K562 (cell line): Measurements from ENCODE around the gene MKNK2. TPM values are rescaled to one million over a fixed set of nuclear protein-coding genes. Genes with fewer than 3 reads are reported as not detected.

Experiments
- ATAC-seq: fragments of 200-7000 bp; cut with Tn5 transposase; 3 replicates; pipeline ENCODE4 v1.9.1; 2020; ENCODE audit warnings: moderate library complexity
- BruUV-seq: library from RNA; stranded (reverse); fragments of 400-500 nt; replicated peaks from 2 replicates; lab custom pipeline; 2021; lab: Mats Ljungman, UMichigan
- CTCF ChIA-PET: fragments of 300-600 bp; formaldehyde crosslinking; extraction: SDS; loops from one replicate; lab custom pipeline; 2021; ENCODE audit warnings: low intra/inter-chr PET ratio; lab: Yijun Ruan, JAX
- POLR2A ChIA-PET: fragments of 300-600, 350-650 bp; sonication (Branson Sonifier 250); formaldehyde crosslinking; extraction: SDS; loops from one replicate; lab custom pipeline; 2021; ENCODE audit warnings: antibody characterized with exemption, inconsistent platforms; lab: Yijun Ruan, JAX
- DNase-seq, 4 experiments: peaks; one replicate each; pipeline versions ENCODE4 v3.0.0 to v3.0.0-alpha.2; 2011 to 2018; ENCODE audit warnings: low spot score in 3 of 4, mixed read lengths in 3 of 4; ENCODE audit errors: extremely low read depth in 1 of 4
- FAIRE-seq: peaks from 2 replicates; lab custom pipeline; 2011; peaks lifted over from hg19 to GRCh38; lab: Jason Lieb, UNC
- H2AFZ ChIP-seq: 2 replicates; pipeline ENCODE4 v1.6.0; 2011; ENCODE audit warnings: low read depth, low read length, control low read depth, inconsistent platforms
- H3K27ac ChIP-seq: fragments of 200-600 bp; 3 replicates; pipeline ENCODE4 v1.8.0; 2011; ENCODE audit warnings: low read depth, mild to moderate bottlenecking, control low read depth, inconsistent platforms, low read length, moderate library complexity, mixed read lengths; ENCODE audit errors: extremely low read depth
- H3K27me3 ChIP-seq, 2 experiments: fragments of 300-600 bp in 1 of 2; 2 replicates in 1 of 2; 3 replicates in 1 of 2; pipeline versions ENCODE4 v1.6.0 to v1.8.0; 2011; ENCODE audit warnings: inconsistent platforms in 2 of 2, low read length in 2 of 2, mild to moderate bottlenecking in 1 of 2, mixed read lengths in 1 of 2, moderate library complexity in 1 of 2; ENCODE audit not compliant: control insufficient read depth in 2 of 2, insufficient read depth in 2 of 2
- H3K36me3 ChIP-seq: fragments of 300-600 bp; 3 replicates; pipeline ENCODE4 v1.8.0; 2011; ENCODE audit warnings: mild to moderate bottlenecking, low read length, inconsistent platforms; ENCODE audit not compliant: control insufficient read depth, insufficient read depth
- H3K4me1 ChIP-seq, 2 experiments: fragments of 200-600 bp in 1 of 2; replicated peaks in 1 of 2; 2 replicates in 1 of 2; 3 replicates in 1 of 2; pipeline versions ENCODE4 v1.5.1 to v1.8.0; 2011; ENCODE audit warnings: inconsistent platforms in 2 of 2, low read length in 2 of 2, mild to moderate bottlenecking in 1 of 2, mixed read lengths in 1 of 2, moderate library complexity in 1 of 2; ENCODE audit not compliant: control insufficient read depth in 2 of 2, insufficient read depth in 2 of 2
- H3K4me2 ChIP-seq: 2 replicates; pipeline ENCODE4 v1.6.1; 2011; ENCODE audit warnings: low read length, control low read depth, inconsistent platforms, mixed read lengths; ENCODE audit not compliant: insufficient read depth
- H3K4me3 ChIP-seq: fragments of 200-600 bp; sonication (generic), shearing (Covaris generic); 2 replicates; pipeline ENCODE4 v1.5.1; 2016; ENCODE audit warnings: control low read depth, inconsistent platforms
- H3K79me2 ChIP-seq: fragments of 200-600 bp; 3 replicates; pipeline ENCODE4 v1.8.0; 2011; ENCODE audit warnings: low read length, inconsistent platforms; ENCODE audit not compliant: control insufficient read depth, insufficient read depth
- H3K9ac ChIP-seq, 2 experiments: 2 replicates each; pipeline versions ENCODE4 v1.6.0 to v1.6.1; 2011; ENCODE audit warnings: low read depth in 2 of 2, low read length in 2 of 2, control low read depth in 1 of 2, inconsistent platforms in 1 of 2, mild to moderate bottlenecking in 1 of 2, mixed read lengths in 1 of 2; ENCODE audit not compliant: insufficient read depth in 1 of 2
- H3K9me1 ChIP-seq: one replicate; pipeline ENCODE4 v1.6.0; 2011; ENCODE audit warnings: inconsistent platforms, mild to moderate bottlenecking, low read length, moderate library complexity; ENCODE audit not compliant: control insufficient read depth, insufficient read depth
- H3K9me3 ChIP-seq: replicated peaks from 2 replicates; pipeline ENCODE4 v1.5.1; 2011; ENCODE audit warnings: low read depth, low read length, inconsistent platforms; ENCODE audit not compliant: control insufficient read depth, insufficient read depth
- H4K20me1 ChIP-seq: replicated peaks from 2 replicates; pipeline ENCODE4 v1.6.1; 2011; ENCODE audit warnings: low read length, inconsistent platforms, mixed read lengths; ENCODE audit not compliant: control insufficient read depth, insufficient read depth
- DPF2 ChIP-seq: fragments of 450-650 bp; IDR thresholded peaks from 2 replicates; pipeline ENCODE4 v1.6.1; 2016
- GABPA ChIP-seq: fragments of 200-800 bp; sonication (Bioruptor generic); conservative IDR thresholded peaks from 2 replicates; pipeline ENCODE4 v1.6.1; 2016; ENCODE audit warnings: low read depth, missing genetic modification characterization, missing compliant biosample characterization
- MYNN ChIP-seq, 2 experiments: sonication (generic); formaldehyde crosslinking in 1 of 2; IDR thresholded peaks; 2 replicates each; pipeline versions ENCODE4 v1.5.0 to v1.6.1; 2016 to 2020; ENCODE audit warnings: antibody characterized with exemption in 1 of 2, missing genetic modification reagents in 1 of 2
- POLR2G ChIP-seq: fragments of 200-400 bp; formaldehyde crosslinking; IDR thresholded peaks from 2 replicates; pipeline ENCODE4 v1.6.1; 2017; ENCODE audit warnings: low read depth, mild to moderate bottlenecking, antibody characterized with exemption, low read length, moderate library complexity
- RBFOX2 ChIP-seq: fragments of 200-400 bp; formaldehyde crosslinking; IDR thresholded peaks from 2 replicates; pipeline ENCODE4 v1.6.1; 2017; ENCODE audit warnings: low read depth, mild to moderate bottlenecking, low read length, moderate library complexity
- RFX5 ChIP-seq: IDR thresholded peaks from 2 replicates; pipeline ENCODE4 v1.6.1; 2011; ENCODE audit warnings: low read depth, mild to moderate bottlenecking, improper control_type of control experiment, low read length
- SREBF2 ChIP-seq: sonication (generic); formaldehyde crosslinking; IDR thresholded peaks from 2 replicates; pipeline ENCODE4 v1.4.0; 2020; ENCODE audit warnings: mild to moderate bottlenecking, missing genetic modification reagents
- WGBS: fragments of 100-300 bp; shearing (Covaris generic); methylation state at CpG from one replicate; pipeline ENCODE4 v1.1.6; 2016; ENCODE audit warnings: low coverage, mixed read lengths; ENCODE audit not compliant: insufficient coverage; ENCODE audit errors: missing lambda C conversion rate; 5-methylcytosine and 5-hydroxymethylcytosine counted together
- in situ Hi-C: fragments of 300-500 bp; cut with MboI; formaldehyde crosslinking; loops from 4 replicates; pipeline ENCODE4 v1.15.0; 2018; ENCODE audit warnings: inconsistent platforms, mixed read lengths
- intact Hi-C: fragments of 100-400 bp; cut with micrococcal nuclease; formaldehyde crosslinking; loops from 2 replicates; pipeline ENCODE4 v1.14.2; 2022
- polyA plus RNA-seq, 8 experiments: library from polyadenylated mRNA; depleted of rRNA in 4 of 8; stranded (reverse) in 5 of 8; unstranded in 3 of 8; fragments of >200 nt; fragmentation: Nextera tagmentation in 2 of 8; fragmentation: Illumina TruSeq in 1 of 8; extraction: Ambion mirVana in 2 of 8; extraction: Trizol in 1 of 8; gene quantifications; 2 replicates each; pipeline versions ENCODE4 v1.2.1 to v1.2.3, GENCODE V29; 2011 to 2014; ENCODE audit warnings: inconsistent platforms in 1 of 8, missing spikeins in 1 of 8
- total RNA-seq, 7 experiments: library from RNA; depleted of rRNA in 6 of 7; stranded (reverse); fragments of >200 nt in 6 of 7; fragmentation: Illumina TruSeq in 2 of 7; extraction: Trizol in 2 of 7; gene quantifications; 2 replicates each; pipeline versions ENCODE4 v1.2.1 to v1.2.3, GENCODE V29; 2011 to 2021; ENCODE audit warnings: low replicate concordance in 1 of 7
- TF ChIP-seq, protein P1 (sequence below): sonication (generic); formaldehyde crosslinking; IDR thresholded peaks from 2 replicates; pipeline ENCODE4 v1.8.0; 2022; ENCODE audit warnings: mild to moderate bottlenecking, missing genetic modification reagents
- TF ChIP-seq, protein P2 (sequence below): fragments of 450-650 bp; formaldehyde crosslinking; IDR thresholded peaks from 2 replicates; pipeline ENCODE4 v1.4.0; 2022; ENCODE audit warnings: missing genetic modification characterization

Gene MKNK2
- total and polyA plus RNA-seq, 9 of the 15 experiments (the other 6 are each of a cell fraction or from before 2014, with no cell fraction given): 5.1 to 191 (median 51.9) TPM

GRCh38 chr19:2040647-2041432, 10.2 kb downstream of the MKNK2 start:
- peaks cover 11% of the 10 kb centered on the region for H3K79me2 ChIP-seq
- CTCF ChIA-PET: no interaction called here
- POLR2A ChIA-PET: interaction anchor here (0.6 to 2.7 kb wide), 7 partner anchors 8 to 110 kb away, joined by 3 to 18 read pairs (median 4); no protein-coding TSS in a partner anchor
- peaks cover 20% of the 10 kb centered on the region; the same call in 1 of the 2 replicates for H4K20me1 ChIP-seq
- no TSS peak for BruUV-seq
- H3K9me3 ChIP-seq: no peaks in the 10 kb centered on the region
- DNase-seq: no peak
- peaks cover 18 to 75% of the 10 kb centered on the region in 2 experiments for H3K4me1 ChIP-seq
- intact Hi-C loops (no loop called here), in situ Hi-C loops (no loop called here)
- 94% methylated on average over 15 of the region's 28 CpGs for WGBS
- H3K27me3 ChIP-seq: no peaks in the 10 kb centered on the region
- H3K4me3 ChIP-seq: no peak overlapping the region
- no peak for ATAC-seq
- no peak for FAIRE-seq
- no peak overlapping the region for H2AFZ ChIP-seq
- H3K27ac ChIP-seq: peak overlapping the region; percentile 87; the same call in 2 of the 3 replicates
- H3K9me1 ChIP-seq: no peaks in the 10 kb centered on the region
- H3K9ac ChIP-seq: peak overlapping the region; percentile 72 to 89; a peak in 3 of 4 replicates
- TF ChIP-seq SREBF2 (CRISPR knock-in tag) (no peak), GABPA (tag) (no peak), POLR2G (peak; percentile 60), RBFOX2 (peak; percentile 65), DPF2 (no peak), MYNN (IDR thresholded peaks at IDR 0.05) (0 out of 2 replicates have a peak, but pooled peaks have one; percentile 5), MYNN (CRISPR knock-in tag; IDR thresholded peaks at IDR 0.05) (no peak), RFX5 (no peak)
- TF ChIP-seq, protein P1, sequence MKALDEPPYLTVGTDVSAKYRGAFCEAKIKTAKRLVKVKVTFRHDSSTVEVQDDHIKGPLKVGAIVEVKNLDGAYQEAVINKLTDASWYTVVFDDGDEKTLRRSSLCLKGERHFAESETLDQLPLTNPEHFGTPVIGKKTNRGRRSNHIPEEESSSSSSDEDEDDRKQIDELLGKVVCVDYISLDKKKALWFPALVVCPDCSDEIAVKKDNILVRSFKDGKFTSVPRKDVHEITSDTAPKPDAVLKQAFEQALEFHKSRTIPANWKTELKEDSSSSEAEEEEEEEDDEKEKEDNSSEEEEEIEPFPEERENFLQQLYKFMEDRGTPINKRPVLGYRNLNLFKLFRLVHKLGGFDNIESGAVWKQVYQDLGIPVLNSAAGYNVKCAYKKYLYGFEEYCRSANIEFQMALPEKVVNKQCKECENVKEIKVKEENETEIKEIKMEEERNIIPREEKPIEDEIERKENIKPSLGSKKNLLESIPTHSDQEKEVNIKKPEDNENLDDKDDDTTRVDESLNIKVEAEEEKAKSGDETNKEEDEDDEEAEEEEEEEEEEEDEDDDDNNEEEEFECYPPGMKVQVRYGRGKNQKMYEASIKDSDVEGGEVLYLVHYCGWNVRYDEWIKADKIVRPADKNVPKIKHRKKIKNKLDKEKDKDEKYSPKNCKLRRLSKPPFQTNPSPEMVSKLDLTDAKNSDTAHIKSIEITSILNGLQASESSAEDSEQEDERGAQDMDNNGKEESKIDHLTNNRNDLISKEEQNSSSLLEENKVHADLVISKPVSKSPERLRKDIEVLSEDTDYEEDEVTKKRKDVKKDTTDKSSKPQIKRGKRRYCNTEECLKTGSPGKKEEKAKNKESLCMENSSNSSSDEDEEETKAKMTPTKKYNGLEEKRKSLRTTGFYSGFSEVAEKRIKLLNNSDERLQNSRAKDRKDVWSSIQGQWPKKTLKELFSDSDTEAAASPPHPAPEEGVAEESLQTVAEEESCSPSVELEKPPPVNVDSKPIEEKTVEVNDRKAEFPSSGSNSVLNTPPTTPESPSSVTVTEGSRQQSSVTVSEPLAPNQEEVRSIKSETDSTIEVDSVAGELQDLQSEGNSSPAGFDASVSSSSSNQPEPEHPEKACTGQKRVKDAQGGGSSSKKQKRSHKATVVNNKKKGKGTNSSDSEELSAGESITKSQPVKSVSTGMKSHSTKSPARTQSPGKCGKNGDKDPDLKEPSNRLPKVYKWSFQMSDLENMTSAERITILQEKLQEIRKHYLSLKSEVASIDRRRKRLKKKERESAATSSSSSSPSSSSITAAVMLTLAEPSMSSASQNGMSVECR (CRISPR knock-in tag): no peak
- TF ChIP-seq, protein P2, sequence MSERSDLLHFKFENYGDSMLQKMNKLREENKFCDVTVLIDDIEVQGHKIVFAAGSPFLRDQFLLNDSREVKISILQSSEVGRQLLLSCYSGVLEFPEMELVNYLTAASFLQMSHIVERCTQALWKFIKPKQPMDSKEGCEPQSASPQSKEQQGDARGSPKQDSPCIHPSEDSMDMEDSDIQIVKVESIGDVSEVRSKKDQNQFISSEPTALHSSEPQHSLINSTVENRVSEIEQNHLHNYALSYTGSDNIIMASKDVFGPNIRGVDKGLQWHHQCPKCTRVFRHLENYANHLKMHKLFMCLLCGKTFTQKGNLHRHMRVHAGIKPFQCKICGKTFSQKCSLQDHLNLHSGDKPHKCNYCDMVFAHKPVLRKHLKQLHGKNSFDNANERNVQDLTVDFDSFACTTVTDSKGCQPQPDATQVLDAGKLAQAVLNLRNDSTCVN (CRISPR knock-in tag): no peak
- H3K4me2 ChIP-seq: no peak overlapping the region
- peaks cover 77% of the 10 kb centered on the region; the same call in 2 of the 3 replicates for H3K36me3 ChIP-seq
